Activated naive CD8-positive, alpha-beta T cell treated with anti-CD3 and anti-CD28 coated beads, Interleukin-2, amount 50 U/mL, for 24 hours (primary cell): ENCODE results near the gene HOXB2.

Experiments used
- ATAC-seq: fragments of 150-1000 bp; cut with Tn5 transposase; one replicate; pipeline ENCODE4 v1.10.0; 2021
- DNase-seq: peaks from one replicate; pipeline ENCODE4 v3.0.0; 2021
- H3K27ac Mint-ChIP-seq: one replicate; pipeline ENCODE4 v1.8.0; 2021; ENCODE audit warnings: mild to moderate bottlenecking, mixed read lengths
- H3K27me3 Mint-ChIP-seq: one replicate; pipeline ENCODE4 v1.8.0; 2021; ENCODE audit warnings: mixed read lengths
- H3K36me3 Mint-ChIP-seq: one replicate; pipeline ENCODE4 v1.8.0; 2021; ENCODE audit warnings: low read depth, mixed read lengths
- H3K4me1 Mint-ChIP-seq: one replicate; pipeline ENCODE4 v1.8.0; 2021; ENCODE audit warnings: mixed read lengths
- H3K4me3 Mint-ChIP-seq: one replicate; pipeline ENCODE4 v1.8.0; 2021; ENCODE audit warnings: mild to moderate bottlenecking, moderate library complexity, mixed read lengths
- H3K9me3 Mint-ChIP-seq: one replicate; pipeline ENCODE4 v1.8.0; 2021; ENCODE audit warnings: mixed read lengths

The HOXB2 gene

DNA sequence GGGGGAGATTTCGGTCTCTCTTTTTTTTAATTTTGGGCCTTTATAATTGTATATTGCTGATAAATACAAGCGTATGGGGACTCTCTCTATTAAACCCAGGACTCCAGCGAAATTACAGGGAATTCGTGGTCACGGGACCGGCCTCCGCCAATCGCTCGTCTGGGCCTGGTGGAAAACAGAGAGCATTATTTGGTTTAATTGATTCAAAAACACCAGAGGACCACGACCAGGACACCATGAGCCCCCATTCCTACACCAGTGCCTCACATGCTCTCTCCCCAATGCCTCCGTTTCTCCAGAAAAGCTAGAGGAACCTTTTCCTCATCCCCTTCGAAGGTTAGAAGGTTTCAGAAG lies at the start of gene HOXB2:
Gene HOXB2, minus strand, starts transcription at position 88 of the 354 bp plus-strand sequence. CDS start 198 bp downstream, outside the sequence.
- ATAC-seq (no peak), DNase-seq (no peak)
- Mint-ChIP-seq H3K4me1 (peaks cover 61% of the 10 kb centered on the region), H3K36me3 (peaks cover 3% of the 10 kb centered on the region), H3K27me3 (peaks cover 9% of the 10 kb centered on the region), H3K4me3 (peak within 1 kb of the TSS; percentile 87), H3K27ac (peak within 1 kb of the TSS; percentile 95), H3K9me3 (no peaks in the 10 kb centered on the region)

DNA sequence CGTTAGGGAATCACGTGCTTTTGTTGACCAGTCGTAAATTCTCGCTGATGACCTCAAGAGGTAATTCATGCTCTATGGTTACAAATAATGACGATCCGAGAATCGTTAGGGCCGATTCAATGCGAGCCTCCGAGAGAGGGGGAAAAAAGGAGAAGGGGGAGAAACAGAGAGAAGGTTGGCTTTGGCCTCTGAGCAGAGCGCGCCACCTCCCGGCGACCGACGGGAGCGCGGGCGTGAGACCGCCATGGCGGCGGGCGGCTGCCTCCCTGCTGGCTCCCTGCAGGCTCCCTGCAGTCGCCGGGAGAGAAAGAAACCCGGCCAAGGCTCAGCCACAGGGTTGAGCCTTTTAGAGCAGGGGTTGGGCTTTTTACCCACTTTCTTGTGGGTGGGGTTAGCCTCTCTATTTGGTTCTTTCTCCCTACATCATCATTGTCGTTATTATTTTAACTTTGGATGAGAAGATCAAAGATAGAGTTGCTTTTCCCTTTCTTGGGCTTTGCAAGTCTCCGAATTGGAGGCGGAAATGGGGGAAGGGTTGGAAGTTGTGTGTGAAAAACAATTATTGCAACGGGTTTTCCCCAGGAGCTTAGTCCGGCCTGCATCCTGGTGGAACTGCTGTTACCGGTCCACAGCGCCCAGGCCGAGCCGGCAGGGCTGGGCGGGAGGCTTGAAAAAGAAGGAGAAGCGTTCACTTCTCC lies 49.1 kb upstream of the HOXB2 start:
- Mint-ChIP-seq H3K9me3 (no peaks in the 10 kb centered on the region), H3K27ac (no peak overlapping the region), H3K4me3 (peak overlapping the region; percentile 75), H3K27me3 (peaks cover 84% of the 10 kb centered on the region), H3K4me1 (peaks cover 46% of the 10 kb centered on the region), H3K36me3 (no peaks in the 10 kb centered on the region)
- peak; percentile 59 for ATAC-seq
- peak; percentile 88 for DNase-seq

DNA sequence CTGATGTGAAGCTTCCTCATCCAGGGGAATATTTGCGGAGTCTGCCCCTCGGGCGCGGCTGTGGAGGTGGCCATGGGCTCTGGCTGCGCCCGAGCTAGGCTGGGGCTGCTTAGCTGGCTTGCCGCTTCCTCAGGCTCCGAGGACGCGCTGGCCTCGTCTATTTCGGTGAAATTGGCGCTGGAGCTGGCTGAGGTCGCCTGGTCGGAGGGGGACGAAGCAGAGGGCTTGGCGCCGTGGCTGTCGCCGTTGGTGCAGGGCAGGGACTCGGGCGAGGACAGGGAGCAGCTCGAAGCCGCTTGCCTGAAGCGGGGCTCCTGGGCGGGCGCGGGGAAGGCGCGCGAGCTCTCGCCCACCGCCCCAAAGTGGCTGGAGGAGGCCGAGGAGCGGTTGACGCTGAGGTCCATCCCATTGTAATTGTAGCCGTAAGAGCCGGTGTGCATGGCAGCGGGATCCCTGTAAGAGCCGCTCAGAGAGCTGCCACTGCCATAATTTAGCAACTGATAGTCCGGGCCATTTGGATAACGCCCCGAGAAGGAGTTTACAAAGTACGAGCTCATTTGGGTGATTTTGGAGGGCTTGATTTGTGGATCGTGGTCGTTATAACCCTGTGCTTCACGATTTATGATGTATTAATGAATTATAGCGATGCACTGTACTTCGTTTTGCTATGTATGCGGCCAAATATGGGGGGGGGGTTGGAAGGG lies 48.4 kb upstream of the HOXB2 start, which contains the start of gene HOXB5:
Gene HOXB5, minus strand, starts transcription at position 654 of the 704 bp plus-strand sequence. Its CDS starts 97 bp downstream, at position 557.
- Mint-ChIP-seq H3K27ac (no peak within 1 kb of the TSS), H3K9me3 (no peaks in the 10 kb centered on the region), H3K27me3 (peaks cover 84% of the 10 kb centered on the region), H3K4me3 (peak within 1 kb of the TSS; percentile 75), H3K4me1 (peaks cover 44% of the 10 kb centered on the region), H3K36me3 (no peaks in the 10 kb centered on the region)
- ATAC-seq: no peak
- DNase-seq: no peak

DNA sequence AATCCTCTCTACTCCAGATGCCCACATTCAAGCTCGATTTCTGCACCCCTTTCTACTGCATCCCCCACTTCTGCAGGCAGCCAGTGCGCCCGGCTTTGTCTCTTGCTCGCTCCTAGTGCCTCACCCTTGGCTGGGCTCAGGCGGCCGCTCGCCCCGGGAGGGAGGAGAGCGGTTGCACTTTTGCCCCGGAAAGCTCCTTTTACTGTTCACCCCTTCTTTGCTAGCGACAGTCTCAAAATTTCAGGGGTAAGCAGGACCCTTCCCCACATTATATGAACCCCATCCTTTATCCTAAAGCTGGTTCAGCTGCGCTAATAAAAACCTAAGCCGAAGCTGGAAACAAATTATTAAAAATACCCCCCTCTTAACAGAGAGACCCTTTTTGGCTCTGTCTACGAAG lies 47.7 kb upstream of the HOXB2 start:
- no peak for ATAC-seq
- H3K9me3 Mint-ChIP-seq: no peaks in the 10 kb centered on the region
- H3K4me1 Mint-ChIP-seq: peaks cover 40% of the 10 kb centered on the region
- H3K4me3 Mint-ChIP-seq: peak overlapping the region; percentile 75
- H3K36me3 Mint-ChIP-seq: no peaks in the 10 kb centered on the region
- DNase-seq: peak; percentile 35
- H3K27ac Mint-ChIP-seq: no peak overlapping the region
- H3K27me3 Mint-ChIP-seq: peaks cover 85% of the 10 kb centered on the region

DNA sequence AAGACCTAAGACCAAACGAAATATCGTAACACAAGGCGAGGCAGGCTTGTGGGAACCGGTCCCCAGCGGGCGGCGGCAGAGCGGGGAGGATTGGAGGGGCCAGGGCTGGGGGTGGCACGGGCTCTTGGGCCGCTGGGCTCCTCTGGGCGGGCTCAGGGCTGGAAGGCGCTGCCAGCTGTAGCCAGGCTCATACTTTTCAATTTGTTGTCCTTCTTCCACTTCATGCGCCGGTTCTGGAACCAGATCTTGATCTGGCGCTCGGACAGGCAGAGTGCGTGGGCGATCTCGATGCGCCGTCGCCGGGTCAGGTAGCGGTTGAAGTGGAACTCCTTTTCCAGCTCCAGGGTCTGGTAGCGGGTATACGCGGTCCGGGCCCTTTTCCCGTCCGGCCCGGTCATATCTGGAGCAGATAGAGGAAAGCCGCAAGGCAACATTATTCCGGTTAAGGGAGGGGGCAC lies 47.2 kb upstream of the HOXB2 start:
- ATAC-seq: no peak
- no peak overlapping the region for H3K27ac Mint-ChIP-seq
- peaks cover 87% of the 10 kb centered on the region for H3K27me3 Mint-ChIP-seq
- H3K36me3 Mint-ChIP-seq: no peaks in the 10 kb centered on the region
- peaks cover 38% of the 10 kb centered on the region for H3K4me1 Mint-ChIP-seq
- DNase-seq: no peak
- H3K9me3 Mint-ChIP-seq: no peaks in the 10 kb centered on the region
- peak overlapping the region; percentile 75 for H3K4me3 Mint-ChIP-seq

DNA sequence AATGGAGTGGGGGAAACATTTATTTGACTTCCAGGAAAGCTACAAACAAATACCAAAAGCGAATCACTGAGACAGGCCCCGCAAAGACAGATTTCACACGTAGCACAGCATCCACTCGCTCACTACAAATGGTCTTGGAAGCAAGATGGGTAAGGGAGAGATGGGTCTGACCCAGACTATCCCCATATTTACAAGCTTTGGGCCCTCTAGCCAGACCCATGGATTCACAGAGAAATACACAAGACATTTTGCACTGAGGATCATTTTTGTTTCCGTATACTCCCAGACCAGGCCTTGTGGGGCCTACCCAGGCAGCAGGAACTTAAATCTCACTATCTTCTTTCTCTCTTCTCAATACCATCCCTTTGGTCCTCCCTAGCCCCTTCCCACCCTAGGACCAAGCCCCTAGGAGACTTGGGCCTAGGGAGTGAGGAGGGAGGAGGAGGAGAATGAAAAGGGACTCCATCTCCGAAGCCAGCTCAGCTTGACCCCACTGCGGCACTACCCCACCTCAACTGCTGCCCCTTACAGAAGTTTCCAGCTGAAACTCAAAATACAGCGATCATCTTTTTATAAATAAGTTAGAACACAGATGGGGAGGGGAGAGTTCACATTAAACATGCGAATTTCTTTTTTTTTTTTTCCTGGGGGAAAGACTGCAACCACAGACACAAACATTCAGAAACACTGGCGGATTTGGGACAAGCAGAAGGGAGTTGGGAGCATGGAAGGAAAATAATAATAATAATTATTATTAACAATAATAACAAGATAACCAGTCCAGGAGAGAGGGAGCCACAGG lies 46.5 kb upstream of the HOXB2 start:
- no peaks in the 10 kb centered on the region for H3K9me3 Mint-ChIP-seq
- no peak overlapping the region for H3K27ac Mint-ChIP-seq
- peaks cover 87% of the 10 kb centered on the region for H3K27me3 Mint-ChIP-seq
- ATAC-seq: no peak
- peak overlapping the region; percentile 4 for H3K4me3 Mint-ChIP-seq
- DNase-seq: no peak
- H3K4me1 Mint-ChIP-seq: peaks cover 34% of the 10 kb centered on the region
- no peaks in the 10 kb centered on the region for H3K36me3 Mint-ChIP-seq

DNA sequence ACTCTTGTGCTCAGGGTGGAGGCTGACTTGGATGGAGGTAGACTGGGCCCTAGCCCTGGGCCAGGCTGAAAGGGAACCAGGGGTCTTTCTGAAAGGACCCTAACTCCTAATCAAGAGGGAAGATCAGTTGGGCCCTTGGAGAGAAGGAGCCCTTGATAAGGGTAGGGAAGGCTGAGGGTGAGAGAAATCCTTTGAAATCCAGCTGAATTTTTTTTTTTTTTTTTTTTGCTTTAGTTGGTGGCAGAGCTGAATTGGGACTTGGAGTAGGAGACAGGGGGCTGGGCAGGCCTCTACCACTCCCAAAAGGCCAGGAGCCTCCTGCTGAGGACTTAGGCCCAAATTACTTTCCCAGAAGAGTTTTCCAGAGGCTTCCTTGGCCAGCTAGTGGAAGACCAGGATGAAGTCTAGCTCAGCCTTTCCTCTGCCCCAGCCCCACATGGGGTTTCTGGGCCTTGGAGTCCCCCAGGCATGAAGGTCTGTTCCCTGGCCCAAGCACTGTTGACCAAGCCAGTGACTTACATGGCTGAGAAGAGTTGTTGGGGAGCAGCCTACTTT lies 45.8 kb upstream of the HOXB2 start:
- no peak for ATAC-seq
- peaks cover 39% of the 10 kb centered on the region for H3K4me1 Mint-ChIP-seq
- peaks cover 89% of the 10 kb centered on the region for H3K27me3 Mint-ChIP-seq
- no peaks in the 10 kb centered on the region for H3K36me3 Mint-ChIP-seq
- H3K9me3 Mint-ChIP-seq: no peaks in the 10 kb centered on the region
- no peak for DNase-seq
- no peak overlapping the region for H3K27ac Mint-ChIP-seq
- H3K4me3 Mint-ChIP-seq: no peak overlapping the region

DNA sequence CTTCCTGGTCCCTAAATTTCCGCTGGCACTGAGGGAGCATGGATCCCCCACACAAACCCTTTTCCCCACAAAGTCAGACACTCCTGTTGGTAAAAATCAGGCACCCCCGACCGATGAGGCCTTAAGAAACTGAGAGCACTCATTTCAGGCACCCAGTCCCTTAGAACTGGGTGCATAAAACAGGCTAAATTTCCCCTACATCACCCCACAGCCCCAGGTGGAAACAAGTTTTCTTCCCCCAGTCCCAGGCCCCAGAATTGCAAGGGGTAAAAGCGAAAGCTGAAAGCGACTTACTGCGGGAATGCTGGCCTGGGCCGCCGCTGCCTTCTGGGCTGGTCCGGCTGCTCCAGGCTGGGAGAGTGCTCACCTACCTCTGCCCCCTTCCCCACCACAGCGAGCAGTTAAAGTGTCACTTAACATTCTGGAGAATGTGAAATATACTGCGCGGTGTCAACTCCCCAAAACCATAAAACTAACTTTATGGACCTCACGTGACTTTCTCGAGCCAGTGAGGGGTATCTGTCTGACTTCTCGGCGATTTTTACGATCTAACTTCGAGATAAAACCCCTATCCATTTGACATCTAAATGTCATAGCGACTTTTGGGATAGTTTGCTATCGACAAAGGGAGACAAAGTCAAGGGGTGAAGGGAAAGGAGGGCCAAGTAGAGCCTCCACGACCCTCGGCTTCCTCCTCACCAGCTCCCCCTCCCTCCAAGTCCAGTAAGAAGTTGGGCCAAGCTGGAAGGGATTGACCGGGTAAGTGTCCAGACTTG lies 45.1 kb upstream of the HOXB2 start, which contains the start of gene HOXB3:
Gene HOXB3, minus strand, starts transcription at position 411 of the 776 bp plus-strand sequence. CDS start 37,767 bp downstream, outside the sequence.
- Mint-ChIP-seq H3K4me1 (peaks cover 42% of the 10 kb centered on the region), H3K4me3 (peak within 1 kb of the TSS; percentile 39)

DNA sequence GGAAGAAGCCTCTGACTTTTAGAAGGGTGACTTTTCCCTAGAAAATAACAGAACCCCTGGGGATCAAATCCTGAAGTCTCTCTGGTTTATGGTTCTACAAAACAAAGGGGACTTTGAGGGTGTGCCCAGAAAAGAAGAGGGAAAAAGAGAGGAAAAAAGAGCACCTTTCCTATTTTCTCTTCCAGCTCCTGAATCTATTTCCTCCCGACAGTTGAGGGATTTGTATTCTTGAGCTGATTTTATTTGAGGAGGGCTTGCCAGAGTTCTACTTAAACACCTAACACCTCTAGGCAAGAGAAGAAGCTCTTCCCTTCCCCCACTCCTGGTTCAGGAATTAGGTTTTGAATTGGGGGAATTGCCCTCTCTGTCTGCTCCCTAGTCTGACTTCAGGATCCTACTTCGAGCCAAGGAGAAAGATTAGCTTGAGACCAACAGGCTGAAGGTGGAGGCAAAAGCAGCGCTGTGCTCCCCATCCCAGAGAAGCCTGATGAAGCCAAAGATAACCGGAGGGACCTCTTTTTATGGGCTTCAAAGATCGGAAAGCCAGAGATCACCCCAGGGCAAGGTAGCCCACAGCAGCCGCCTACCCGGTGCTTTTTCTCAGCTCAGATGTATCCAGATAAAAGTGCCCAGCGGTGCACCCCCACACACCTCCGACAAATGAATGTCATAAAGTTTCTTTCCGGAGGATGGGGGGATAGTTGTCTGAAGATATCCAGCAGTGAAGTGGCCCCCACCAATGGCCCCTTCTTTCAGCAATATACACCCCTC lies 44.3 kb upstream of the HOXB2 start:
- no peak overlapping the region for H3K27ac Mint-ChIP-seq
- H3K9me3 Mint-ChIP-seq: no peaks in the 10 kb centered on the region
- H3K27me3 Mint-ChIP-seq: peaks cover 90% of the 10 kb centered on the region
- no peak for ATAC-seq
- H3K36me3 Mint-ChIP-seq: no peaks in the 10 kb centered on the region
- peak overlapping the region; percentile 39 for H3K4me3 Mint-ChIP-seq
- H3K4me1 Mint-ChIP-seq: peaks cover 44% of the 10 kb centered on the region
- DNase-seq: no peak

More for the DNA sequence above, 45.1 kb upstream of the HOXB2 start, which contains the start of gene HOXB3:
- Mint-ChIP-seq H3K36me3 (no peaks in the 10 kb centered on the region), H3K27ac (no peak within 1 kb of the TSS), H3K27me3 (peaks cover 89% of the 10 kb centered on the region), H3K9me3 (no peaks in the 10 kb centered on the region)
- DNase-seq (no peak), ATAC-seq (no peak)

DNA sequence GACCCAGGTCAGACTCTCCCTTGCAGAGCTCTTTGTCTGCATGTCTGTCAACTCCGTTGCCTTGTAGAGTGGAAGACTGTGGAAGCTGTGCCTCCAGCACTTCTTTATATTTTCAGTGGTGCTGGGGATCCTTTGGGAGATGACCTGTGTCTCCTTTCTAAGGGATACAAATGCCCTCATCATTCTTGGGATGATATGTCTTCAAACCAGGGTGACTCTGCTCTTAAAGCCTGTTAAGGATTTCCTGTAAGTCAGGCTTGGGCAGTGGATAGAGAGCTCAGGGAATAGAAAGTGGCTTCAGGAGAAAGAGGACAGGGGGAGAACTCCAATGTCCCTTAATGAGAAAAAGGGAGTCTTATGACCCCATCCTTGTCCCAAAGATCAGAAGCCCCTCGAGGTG lies 43.6 kb upstream of the HOXB2 start:
- Mint-ChIP-seq H3K4me1 (peaks cover 43% of the 10 kb centered on the region), H3K36me3 (no peaks in the 10 kb centered on the region), H3K9me3 (no peaks in the 10 kb centered on the region), H3K27ac (no peak overlapping the region), H3K27me3 (peaks cover 93% of the 10 kb centered on the region), H3K4me3 (no peak overlapping the region)
- DNase-seq (no peak), ATAC-seq (no peak)

DNA sequence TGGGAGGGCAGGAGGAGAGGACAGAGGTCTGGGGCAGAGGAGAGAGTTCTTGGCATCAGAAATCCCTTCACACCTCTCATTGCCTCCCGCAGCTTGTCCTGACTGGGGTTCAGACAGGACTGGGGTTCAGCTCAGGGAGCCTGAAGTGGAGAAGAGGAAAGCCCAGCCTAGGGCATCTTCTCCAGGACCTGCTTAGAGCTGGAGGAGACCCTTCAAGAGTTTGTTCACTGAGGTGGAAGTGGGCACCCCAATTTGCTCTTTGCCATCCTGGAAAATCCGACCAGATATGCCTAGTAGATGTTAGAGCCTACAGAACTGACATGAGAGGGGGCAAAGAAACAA lies 43.1 kb upstream of the HOXB2 start:
- no peak overlapping the region for H3K4me3 Mint-ChIP-seq
- no peaks in the 10 kb centered on the region for H3K36me3 Mint-ChIP-seq
- no peak for DNase-seq
- H3K27ac Mint-ChIP-seq: no peak overlapping the region
- peaks cover 95% of the 10 kb centered on the region for H3K27me3 Mint-ChIP-seq
- peaks cover 41% of the 10 kb centered on the region for H3K4me1 Mint-ChIP-seq
- ATAC-seq: no peak
- H3K9me3 Mint-ChIP-seq: no peaks in the 10 kb centered on the region

DNA sequence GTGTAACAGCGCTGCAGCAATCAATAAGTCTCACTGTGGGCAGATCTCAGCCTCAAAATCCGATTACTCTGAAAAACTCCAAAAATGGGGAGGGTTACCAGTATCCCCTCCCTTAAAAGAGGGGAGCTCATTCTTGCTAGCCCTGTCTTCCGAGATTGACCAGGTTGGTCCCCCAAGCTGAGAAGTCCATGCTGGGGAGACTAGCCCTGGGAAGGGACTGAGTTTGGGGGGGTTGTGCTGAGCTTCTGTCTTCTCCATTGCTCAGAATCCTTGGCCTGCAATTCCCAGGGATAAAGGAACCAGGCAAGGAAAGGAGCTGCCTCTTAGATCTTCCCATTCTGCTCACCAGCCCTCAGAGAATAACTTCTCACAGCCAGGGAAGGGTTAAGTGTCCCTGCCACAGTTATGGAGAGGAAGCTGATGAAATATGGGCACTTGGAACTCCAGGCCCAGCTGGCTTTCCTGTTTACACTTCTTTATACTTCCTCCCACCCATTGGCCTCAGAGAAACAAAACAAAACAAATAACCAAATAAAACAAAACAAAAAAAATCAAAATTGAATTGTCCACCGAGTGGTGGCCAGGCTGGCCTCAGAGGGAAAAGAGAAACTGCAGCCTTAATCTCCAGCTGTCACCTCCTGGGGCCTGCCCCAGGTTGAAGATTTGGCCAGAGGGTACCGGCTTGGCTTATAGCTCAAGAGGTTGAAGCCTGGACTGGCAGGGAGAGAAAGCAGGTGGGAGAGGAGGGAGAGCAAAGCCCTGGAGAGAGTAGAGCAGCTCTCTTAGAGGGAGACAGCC lies 42.6 kb upstream of the HOXB2 start:
- ATAC-seq (no peak), DNase-seq (no peak)
- H3K4me1 Mint-ChIP-seq: peaks cover 38% of the 10 kb centered on the region
- H3K27ac Mint-ChIP-seq: no peak overlapping the region
- H3K27me3 Mint-ChIP-seq: peaks cover 96% of the 10 kb centered on the region
- H3K36me3 Mint-ChIP-seq: no peaks in the 10 kb centered on the region
- peak overlapping the region; percentile 12 for H3K4me3 Mint-ChIP-seq
- H3K9me3 Mint-ChIP-seq: no peaks in the 10 kb centered on the region
